IMR-90 (cell line): ENCODE data around the gene PEX5.

Experiments used
- BHLHE40 ChIP-seq: fragments of 150-350 bp; IDR thresholded peaks from 2 replicates; pipeline ENCODE4 v1.6.1; 2016; ENCODE audit warnings: mild to moderate bottlenecking, low read depth, low read length
- TF ChIP-seq, protein P1 (sequence below): fragments of 150-350 bp; IDR thresholded peaks from 2 replicates; pipeline ENCODE4 v1.6.1; 2017; ENCODE audit warnings: mild to moderate bottlenecking, antibody characterized with exemption, low read length, low read depth
- TF ChIP-seq, protein P2 (sequence below): conservative IDR thresholded peaks from 2 replicates; pipeline ENCODE4 v1.5.1; 2012; ENCODE audit warnings: mild to moderate bottlenecking, low read depth, low read length, improper control_type of control experiment

DNA sequence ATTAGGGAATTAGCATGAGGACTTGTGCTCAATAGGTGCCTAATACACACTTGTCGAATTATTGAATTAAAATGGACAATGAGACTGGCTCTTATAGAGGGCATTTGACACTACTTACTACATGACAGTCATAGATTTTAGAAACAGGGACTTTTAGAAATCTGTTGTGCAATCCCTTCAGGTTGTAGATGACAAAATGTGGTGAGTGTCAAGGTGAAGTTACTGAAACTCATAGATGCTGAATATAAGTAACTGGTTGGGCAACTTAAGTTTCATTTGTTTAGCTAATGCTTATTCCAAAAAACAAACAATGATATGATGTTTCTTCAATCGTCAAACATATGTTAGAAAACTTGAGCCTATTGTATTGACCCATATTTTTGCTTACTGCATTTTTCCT, 12.9 kb upstream of the PEX5 start:
- TF ChIP-seq, protein P1, sequence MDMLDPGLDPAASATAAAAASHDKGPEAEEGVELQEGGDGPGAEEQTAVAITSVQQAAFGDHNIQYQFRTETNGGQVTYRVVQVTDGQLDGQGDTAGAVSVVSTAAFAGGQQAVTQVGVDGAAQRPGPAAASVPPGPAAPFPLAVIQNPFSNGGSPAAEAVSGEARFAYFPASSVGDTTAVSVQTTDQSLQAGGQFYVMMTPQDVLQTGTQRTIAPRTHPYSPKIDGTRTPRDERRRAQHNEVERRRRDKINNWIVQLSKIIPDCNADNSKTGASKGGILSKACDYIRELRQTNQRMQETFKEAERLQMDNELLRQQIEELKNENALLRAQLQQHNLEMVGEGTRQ, result no peak
- no peak for TF ChIP-seq BHLHE40
- TF ChIP-seq, protein P2, sequence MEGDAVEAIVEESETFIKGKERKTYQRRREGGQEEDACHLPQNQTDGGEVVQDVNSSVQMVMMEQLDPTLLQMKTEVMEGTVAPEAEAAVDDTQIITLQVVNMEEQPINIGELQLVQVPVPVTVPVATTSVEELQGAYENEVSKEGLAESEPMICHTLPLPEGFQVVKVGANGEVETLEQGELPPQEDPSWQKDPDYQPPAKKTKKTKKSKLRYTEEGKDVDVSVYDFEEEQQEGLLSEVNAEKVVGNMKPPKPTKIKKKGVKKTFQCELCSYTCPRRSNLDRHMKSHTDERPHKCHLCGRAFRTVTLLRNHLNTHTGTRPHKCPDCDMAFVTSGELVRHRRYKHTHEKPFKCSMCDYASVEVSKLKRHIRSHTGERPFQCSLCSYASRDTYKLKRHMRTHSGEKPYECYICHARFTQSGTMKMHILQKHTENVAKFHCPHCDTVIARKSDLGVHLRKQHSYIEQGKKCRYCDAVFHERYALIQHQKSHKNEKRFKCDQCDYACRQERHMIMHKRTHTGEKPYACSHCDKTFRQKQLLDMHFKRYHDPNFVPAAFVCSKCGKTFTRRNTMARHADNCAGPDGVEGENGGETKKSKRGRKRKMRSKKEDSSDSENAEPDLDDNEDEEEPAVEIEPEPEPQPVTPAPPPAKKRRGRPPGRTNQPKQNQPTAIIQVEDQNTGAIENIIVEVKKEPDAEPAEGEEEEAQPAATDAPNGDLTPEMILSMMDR, result no peak
